ENCODE data around the gene TRAF6.
"Not testable (repeated sequence)": the region's sequence is repeated elsewhere in the genome, so short reads cannot be mapped to it uniquely, and the experiment has no call there.

TRAF6 gene

GRCh38 chr11:36492724-36493304 is 17.3 kb downstream of the TRAF6 start:
- DNase-seq, result no peak

DNA sequence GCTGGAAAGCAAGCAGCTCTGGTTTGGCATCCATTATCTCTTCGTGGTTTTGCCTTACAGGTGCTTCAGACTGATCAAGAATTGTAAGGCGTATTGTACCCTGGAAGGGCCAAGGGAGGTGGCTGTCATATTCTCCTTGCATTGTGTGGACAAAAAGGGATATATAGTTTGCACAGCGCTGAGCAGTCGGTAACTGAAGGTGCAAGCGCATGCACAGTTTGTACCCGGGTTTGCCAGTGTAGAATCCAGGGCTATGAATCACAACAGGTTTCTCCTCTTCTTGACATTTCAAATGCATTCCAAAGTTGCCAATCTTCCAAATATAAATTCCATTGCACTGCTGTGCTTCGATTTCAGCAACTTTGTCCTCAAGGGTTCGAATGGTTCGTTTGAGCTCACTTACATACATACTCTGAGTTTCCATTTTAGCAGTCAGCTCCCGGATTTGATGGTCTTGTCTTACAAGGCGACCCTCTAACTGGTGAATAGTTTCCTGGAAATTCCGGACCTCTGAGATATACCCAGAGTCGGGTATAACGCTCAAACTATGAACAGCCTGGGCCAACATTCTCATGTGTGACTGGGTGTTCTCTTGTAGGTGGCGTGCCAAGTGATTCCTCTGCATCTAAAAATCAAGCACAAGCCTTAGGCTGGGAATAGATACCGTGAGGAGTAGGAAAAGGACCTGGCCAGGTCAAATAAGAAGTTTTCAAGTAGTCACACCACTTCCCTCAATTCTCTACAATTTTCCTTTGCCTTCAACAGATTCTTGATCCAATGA is 19.9 kb downstream of the TRAF6 start:
- no peak for DNase-seq

- no peak for DNase-seq
Measured at GRCh38 chr11:36488096-36488495, 22.0 kb downstream of the TRAF6 start.

DNA sequence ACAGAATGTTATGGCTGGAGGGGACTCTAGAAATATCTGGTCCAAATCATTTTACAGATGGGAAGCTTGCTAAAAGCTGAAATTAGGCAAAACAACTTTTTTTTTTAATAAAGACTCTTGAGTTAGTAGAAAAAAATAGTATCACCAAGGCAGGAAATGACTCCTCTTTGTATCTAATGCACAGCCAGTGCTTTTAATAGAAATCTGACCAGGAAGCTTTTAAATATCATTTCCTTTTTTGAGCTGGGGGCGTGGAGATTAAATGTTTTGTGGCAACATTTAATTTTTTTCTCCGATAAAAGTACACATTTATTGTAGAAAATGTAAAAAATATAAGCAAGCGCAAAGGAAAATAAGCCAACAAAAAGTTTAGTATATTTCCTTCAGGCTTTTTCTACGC is 22.5 kb downstream of the TRAF6 start:
- DNase-seq, result no peak

DNA sequence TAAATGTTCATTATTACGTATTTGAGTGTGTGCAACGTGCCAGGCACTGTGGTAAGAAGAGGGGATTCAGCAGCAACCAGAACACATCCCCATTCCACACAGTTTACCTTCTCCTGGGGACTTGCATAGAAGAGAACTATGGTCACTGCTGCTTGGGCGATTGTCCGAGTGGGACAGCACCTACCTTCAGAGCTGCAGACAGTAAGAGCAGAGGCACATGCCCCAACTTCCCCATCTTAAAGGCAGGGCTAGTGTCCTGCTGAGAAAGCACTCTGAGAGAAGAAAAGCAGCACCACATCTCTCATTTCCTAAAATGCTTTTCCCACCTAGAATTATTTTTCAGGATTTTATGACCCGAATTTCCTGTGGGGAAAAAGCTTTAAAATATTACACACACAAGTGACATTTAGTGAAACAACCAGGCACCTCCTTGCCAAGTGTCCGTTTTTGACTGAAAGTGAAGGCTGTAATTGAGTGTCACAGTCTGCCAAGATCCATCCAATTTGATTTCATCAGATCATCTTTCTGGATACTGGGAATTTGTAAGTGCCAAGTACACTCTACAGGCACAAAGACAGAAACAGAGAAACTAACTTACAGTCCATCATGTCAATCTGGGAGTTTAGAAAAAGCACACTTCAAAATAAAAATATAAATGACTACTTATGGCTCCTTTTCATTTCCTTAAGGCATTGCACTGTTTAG is 24.6 kb downstream of the TRAF6 start:
- DNase-seq, result no peak

DNA sequence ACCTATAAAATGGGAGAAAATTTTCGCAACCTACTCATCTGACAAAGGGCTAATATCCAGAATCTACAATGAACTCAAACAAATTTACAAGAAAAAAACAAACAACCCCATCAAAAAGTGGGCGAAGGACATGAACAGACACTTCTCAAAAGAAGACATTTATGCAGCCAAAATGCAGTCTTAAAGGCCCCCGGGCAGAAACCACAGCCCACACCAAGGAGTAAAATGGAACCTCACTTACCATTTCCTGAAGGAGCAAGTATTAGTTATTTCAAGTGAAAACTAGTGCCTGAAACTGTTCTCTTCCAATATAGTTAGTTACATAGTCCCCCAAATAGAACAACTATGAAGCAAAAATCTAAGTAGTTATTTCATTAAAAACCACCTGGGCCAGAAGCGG is 27.0 kb downstream of the TRAF6 start:
- not testable (repeated sequence) for DNase-seq

DNA sequence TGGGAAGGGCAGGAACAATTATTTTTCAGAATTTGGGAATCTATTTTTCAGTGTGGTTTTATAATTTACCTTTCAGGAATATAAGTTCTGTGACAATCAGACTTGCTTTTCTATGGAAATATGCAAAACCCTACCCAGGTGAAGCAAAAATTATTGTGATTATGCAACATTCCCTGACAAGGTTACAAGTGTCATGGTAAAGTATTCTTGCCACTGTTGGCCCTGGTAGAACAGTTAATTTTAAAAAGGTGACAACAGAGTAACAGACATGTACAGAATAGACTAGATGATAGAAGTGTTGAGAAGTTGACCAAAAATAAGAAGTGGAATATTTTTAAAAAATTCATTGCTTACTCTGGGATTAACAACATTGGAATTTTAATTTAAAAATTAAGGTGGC is 29.2 kb downstream of the TRAF6 start:
- DNase-seq, result no peak

DNA sequence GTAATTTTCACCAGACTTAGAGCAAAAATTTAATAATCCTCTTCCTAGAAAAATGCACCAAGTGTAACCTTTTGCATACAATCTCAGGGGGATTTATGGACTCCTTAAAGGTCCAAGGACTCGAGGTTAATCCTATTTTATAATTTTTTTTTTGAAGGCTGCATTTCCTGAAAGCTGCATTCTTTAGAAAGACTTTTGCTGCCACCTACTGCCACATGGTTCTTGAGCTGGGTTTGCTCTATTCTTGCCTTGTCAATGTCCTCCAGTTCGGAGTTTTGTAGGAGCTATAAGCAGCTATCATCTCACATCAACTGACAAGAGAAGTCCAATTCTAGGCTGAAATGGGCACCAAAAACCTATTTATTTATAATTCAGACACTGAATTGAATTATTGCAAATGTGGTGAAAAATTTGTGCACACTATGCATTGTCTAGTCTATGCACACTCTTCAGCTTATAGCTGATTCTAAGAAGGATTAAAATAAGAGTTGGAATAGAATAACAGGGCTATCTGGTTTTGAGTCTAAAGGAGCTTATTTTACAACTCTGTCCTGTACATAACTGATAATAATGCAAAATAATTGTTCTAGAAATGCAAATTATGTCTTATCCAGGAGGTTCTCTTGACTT is 31.3 kb downstream of the TRAF6 start:
- DNase-seq, result no peak

DNA sequence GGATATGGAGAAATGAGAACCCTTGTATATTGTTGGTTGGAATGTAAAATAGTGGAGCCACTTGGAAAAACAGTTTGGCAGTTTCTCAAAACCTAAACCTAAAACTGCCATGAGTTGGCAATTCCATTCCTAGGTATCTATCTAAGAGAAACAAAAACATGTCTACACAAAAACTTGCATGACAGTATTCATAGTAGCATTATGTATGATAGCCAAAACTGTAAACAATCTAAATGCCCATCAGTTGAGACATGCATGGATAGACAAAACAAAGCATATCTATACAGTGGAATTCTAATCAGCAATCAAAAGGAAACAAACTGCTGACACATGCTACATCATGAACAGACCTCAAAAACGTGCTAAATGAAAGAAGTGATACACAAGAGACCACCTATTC is 34.9 kb downstream of the TRAF6 start:
- no peak for DNase-seq

DNA sequence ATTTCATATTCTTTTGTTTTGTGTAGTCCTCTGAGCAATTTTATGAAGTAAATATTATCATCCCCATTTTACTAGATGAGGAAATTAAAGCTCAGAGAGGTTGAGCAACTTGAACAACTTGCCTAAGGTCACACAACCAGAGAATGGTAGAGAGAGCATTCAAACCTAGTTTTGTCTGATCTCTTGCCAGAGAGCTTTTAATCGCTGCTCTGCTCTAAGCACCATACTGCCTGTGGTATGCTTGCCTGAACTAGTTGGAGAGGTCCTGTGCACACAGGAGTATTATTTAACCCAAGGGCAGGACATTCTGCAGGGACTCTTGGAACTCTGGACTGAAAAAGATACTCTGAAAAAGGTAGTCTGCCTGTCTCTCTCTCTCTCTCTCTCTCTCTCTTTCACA is 38.5 kb downstream of the TRAF6 start:
- no peak for DNase-seq

DNA sequence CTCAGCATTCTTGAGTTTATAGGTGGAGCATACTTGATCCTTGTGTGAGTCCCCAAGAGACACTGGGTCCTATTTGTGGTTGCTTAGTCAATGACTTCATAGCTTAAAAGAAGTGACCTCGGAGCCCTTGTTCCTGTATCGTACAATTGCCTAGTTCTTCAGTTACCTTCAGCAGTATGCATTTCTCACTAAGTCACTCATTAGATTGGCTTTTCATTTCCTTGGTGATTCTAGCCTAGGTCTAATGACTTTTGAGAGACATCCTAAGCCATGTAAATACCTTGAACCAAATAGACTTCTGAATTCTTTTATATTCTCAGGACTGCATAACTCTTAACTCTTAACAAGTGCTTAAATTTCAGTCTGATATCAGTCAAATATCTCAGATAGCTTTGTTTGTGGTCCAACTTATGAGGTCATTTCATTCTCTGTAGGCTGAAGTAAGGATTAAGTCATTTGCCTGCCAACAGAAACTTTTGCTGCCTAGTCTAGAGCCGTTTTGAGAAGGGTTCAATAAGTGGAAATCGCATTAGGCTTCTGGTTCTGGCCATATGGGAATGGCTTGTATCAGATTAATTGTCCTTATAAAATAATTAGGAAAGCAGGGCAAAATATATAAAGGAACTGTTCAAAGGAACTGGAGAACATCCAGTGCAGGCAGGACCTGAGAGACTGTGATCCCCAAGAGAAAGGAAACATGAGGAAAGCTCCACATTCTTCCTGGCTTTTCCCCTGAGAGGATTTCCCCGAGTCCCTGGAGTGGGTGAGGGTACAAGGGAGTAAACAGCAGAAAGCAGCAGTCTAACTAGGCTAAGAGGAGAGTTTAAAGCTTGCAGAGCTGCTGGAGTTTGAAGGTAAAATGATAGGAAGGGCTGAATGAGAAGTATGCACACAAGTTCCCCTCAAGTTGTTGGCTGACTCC is 39.9 kb downstream of the TRAF6 start:
- no peak for DNase-seq

- no peak for DNase-seq
Measured at GRCh38 chr11:36469063-36469462, 41.0 kb downstream of the TRAF6 start.

DNA sequence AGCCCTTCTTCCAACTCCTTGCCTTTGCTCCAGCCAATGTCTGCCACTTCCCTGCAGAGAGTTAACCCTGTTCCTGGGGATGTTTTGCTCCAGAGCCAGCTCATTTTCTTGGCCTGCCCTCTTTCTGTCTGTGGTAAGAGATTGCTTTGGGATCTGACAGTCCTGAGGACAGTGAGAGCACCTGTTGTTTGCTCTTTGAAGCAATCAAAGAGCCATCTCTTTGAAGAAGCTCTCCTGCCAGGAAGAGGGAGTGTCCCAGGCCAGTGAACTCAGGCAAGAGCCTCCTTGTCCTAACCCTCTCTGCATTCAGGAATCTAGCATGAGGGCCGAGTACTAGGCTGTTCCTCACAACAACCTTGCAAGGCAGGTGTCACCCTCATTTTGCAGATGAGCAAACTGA is 42.2 kb downstream of the TRAF6 start:
- no peak for DNase-seq

GRCh38 chr11:36467012-36467411 is 43.1 kb downstream of the TRAF6 start:
- no peak for DNase-seq

DNA sequence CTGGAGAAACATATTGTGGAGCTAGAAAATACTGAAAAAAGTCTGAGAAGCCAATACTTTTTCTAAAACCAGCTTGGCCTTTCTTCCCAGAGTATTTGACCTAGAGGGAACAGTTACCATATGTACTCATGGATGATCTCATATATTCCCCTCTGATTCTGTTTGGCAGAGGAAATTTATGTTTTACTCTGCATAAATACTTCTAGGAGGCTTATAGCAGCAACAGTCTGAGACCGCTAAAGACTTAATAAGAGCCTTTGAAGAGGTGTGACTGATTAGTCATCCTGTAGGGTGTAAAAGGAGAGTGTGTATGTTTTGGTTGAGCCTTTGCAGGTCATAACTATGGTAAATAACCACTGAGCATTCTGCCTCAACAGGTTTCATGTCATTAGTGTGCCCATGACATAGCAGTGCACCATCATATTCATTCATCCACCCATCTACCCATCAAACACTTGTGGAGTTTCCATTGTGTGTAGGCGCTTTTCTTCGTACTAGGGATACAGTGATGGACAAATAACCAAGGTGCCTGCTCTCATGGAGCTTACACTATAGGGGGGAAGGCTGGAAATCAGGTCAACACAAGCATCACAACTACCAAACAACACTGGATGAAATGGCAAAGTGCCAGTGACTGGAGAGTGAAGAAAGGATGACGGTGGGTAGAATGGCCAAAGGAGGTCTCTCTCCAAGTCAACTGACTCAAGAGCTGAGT is 44.5 kb downstream of the TRAF6 start:
- no peak for DNase-seq

DNA sequence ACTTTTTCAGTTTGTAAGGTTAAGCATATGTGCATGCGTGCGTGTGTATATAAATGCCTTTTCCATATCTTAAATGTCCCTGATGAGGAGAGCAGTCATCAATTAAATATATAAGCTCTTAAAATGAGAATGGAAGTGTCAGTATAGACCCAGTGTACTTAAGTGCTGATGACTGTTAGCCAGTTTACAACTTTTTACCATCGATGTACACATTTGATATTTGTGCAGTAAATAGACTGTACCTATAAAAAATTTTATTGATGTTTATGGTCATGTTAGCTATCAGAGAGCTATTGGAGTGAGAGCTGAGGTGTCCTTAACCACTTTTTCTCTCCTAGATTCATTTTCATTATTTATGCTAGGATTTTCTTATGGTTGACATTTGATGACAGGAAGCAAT is 45.4 kb downstream of the TRAF6 start:
- no peak for DNase-seq

- DNase-seq, result no peak
Measured at GRCh38 chr11:36463781-36464180, 46.3 kb downstream of the TRAF6 start.

GRCh38 chr11:36462321-36462720 is 47.8 kb downstream of the TRAF6 start:
- DNase-seq, result no peak

- no peak for DNase-seq
Measured at GRCh38 chr11:36460220-36460619, 49.9 kb downstream of the TRAF6 start.

DNA sequence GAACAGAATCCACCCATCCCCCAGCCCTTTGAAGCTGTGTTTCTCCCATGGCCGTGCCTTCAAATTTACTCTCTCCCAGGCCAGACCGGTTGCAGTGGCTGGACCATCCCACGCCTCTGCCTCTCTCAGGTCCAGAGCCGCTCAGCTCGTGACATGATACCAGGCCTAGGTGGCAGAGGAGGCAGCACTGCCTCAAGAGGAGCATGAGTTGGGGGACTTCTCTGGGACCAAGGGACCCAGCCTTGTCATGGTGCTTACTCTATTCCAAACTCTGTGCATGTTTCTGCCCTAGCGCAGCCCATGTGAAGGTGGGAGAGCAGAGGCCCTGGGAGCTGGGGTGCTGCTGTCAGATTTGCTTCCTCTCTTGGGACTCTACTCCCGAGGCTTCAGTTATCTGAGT is 51.0 kb downstream of the TRAF6 start:
- no peak for DNase-seq

DNA sequence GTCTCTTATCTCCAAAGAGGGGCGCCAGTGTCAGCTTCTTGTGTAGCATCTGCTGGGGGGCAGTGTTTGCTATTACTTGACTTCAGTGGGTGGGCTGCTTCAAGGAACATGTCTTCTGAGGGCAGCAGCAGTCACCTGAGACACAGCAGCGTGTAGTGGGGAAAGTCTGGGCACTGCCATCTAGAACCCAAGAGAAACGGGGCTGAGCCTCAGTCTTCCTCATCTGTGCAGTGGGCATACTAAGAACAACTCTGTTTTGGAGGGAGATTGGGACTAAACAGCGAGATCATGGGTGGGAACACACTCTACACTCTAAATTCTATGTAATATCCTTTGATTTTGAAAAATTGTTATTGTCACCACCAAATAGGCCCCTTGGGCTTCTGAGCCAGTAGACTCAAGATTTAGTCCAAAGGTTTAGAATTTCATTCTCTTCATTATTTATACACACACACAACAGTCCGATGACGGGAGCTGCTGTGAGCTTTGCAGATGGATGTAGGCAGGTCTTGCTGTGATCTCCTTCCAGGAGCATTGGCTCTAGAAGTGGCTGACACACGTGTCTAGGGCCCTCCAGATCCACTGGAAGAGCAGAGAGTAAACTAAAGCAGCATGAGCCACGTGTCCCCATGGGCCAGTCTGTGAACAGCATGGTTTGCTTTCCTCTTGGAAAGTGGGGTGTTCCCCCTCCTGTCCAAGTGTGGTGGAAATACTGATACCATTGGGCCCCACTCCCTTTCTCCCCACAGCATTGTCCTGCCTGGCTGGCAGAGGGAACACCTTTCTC is 51.8 kb downstream of the TRAF6 start:
- DNase-seq, result no peak

Data from NCI-H524 treated with DMSO at 0.1 percent for 48 hours (cell line).